M059J (cell line): ENCODE measurements around the gene CAMSAP1. TPM values are rescaled to one million over a fixed set of nuclear protein-coding genes. Genes with fewer than 3 reads are reported as not detected.
A peak's percentile ranks its signal among the peaks of the same experiment; 100 is the strongest.
"Not testable (repeated sequence)": the region's sequence is repeated elsewhere in the genome, so short reads cannot be mapped to it uniquely, and the experiment has no call there.

ENCODE experiments used
- DNase-seq: peaks from one replicate; pipeline ENCODE4 v3.0.0-alpha.2; 2012; ENCODE audit warnings: low read depth
- total RNA-seq: library from RNA; depleted of rRNA; stranded (reverse); fragments of >200 nt; shearing (Covaris generic); gene quantifications from 2 replicates; pipeline ENCODE4 v1.2.3, GENCODE V29; 2014

Gene CAMSAP1
- total RNA-seq, 1 experiment from 2014 or later, result 21.5 TPM

GRCh38 chr9:135921749-135922310, 14.5 kb upstream of the CAMSAP1 start:
- DNase-seq, result no peak

- no peak for DNase-seq
These were observed 13.7 kb upstream of the CAMSAP1 start for GRCh38 chr9:135920973-135921585.

GRCh38 chr9:135920256-135920930, 13.0 kb upstream of the CAMSAP1 start:
- no peak for DNase-seq

GRCh38 chr9:135919318-135919890, 12.1 kb upstream of the CAMSAP1 start:
- DNase-seq, result no peak

- not testable (repeated sequence) for DNase-seq
These were observed 8.9 kb upstream of the CAMSAP1 start for GRCh38 chr9:135916227-135916626.

- peak; percentile 45 for DNase-seq
These were observed 7.6 kb upstream of the CAMSAP1 start for GRCh38 chr9:135914921-135915320.

- not testable (repeated sequence) for DNase-seq
These were observed 3.9 kb upstream of the CAMSAP1 start for GRCh38 chr9:135911233-135911632.

- DNase-seq, result no peak
These were observed 3.4 kb upstream of the CAMSAP1 start for GRCh38 chr9:135910757-135911156.

GRCh38 chr9:135910216-135910615, 2.9 kb upstream of the CAMSAP1 start:
- DNase-seq, result no peak

GRCh38 chr9:135909371-135909770, 2.0 kb upstream of the CAMSAP1 start:
- no peak for DNase-seq

GRCh38 chr9:135908754-135909204, 1.4 kb upstream of the CAMSAP1 start:
- DNase-seq, result peak; percentile 32

- DNase-seq, result no peak
These were observed 877 bp upstream of the CAMSAP1 start for GRCh38 chr9:135908093-135908753.

GRCh38 chr9:135907006-135907430, 328 bp downstream of the CAMSAP1 start:
- peak; percentile 41 for DNase-seq

- DNase-seq, result peak; percentile 58
These were observed 898 bp downstream of the CAMSAP1 start for GRCh38 chr9:135906291-135907005.

- peak; percentile 43 for DNase-seq
These were observed 1.7 kb downstream of the CAMSAP1 start for GRCh38 chr9:135905380-135906258.

- DNase-seq, result no peak
These were observed 3.4 kb downstream of the CAMSAP1 start for GRCh38 chr9:135903786-135904520.

GRCh38 chr9:135903358-135903656, 4.0 kb downstream of the CAMSAP1 start:
- DNase-seq, result no peak

- DNase-seq, result no peak
These were observed 4.5 kb downstream of the CAMSAP1 start for GRCh38 chr9:135902655-135903357.

GRCh38 chr9:135901826-135902225, 5.5 kb downstream of the CAMSAP1 start:
- DNase-seq, result no peak
